Measurements from ENCODE around the gene CELF2. TPM values are rescaled to one million over a fixed set of nuclear protein-coding genes. Genes with fewer than 3 reads are reported as not detected.

CELF2 gene
- total and polyA plus RNA-seq, 9 of the 15 experiments (the other 6 are each of a cell fraction or from before 2014, with no cell fraction given): 4.0 to 20.3 (median 11.1) TPM

- TF ChIP-seq ZBTB33 (CRISPR knock-in tag; IDR thresholded peaks at IDR 0.05) (peak; percentile 75), ZNF717 (CRISPR knock-in tag; IDR thresholded peaks at IDR 0.05) (no peak)
- TF ChIP-seq, protein P1, sequence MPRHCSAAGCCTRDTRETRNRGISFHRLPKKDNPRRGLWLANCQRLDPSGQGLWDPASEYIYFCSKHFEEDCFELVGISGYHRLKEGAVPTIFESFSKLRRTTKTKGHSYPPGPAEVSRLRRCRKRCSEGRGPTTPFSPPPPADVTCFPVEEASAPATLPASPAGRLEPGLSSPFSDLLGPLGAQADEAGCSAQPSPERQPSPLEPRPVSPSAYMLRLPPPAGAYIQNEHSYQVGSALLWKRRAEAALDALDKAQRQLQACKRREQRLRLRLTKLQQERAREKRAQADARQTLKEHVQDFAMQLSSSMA (CRISPR knock-in tag; IDR thresholded peaks at IDR 0.05): no peak
Measured at GRCh38 chr10:11318826-11319598, 301.3 kb downstream of the CELF2 start (continued).

- Histone ChIP-seq H3K27ac (ENCODE audit: extremely low read depth, low read depth, low read length) (no peak overlapping the region), H3K4me1 (replicated peaks in 1 of 2; ENCODE audit: control insufficient read depth in 2 of 2, insufficient read depth in 2 of 2, low read length in 2 of 2) (0 out of 5 replicates have a peak, but pooled peaks cover 0 to 3% of the 10 kb centered on the region in 2 experiments), H3K36me3 (ENCODE audit: control insufficient read depth, insufficient read depth, low read length) (no peaks in the 10 kb centered on the region), H3K9ac (ENCODE audit: insufficient read depth in 1 of 2, low read depth in 2 of 2, low read length in 2 of 2) (no peak overlapping the region), H3K9me3 (replicated peaks; ENCODE audit: control insufficient read depth, insufficient read depth, low read depth, low read length) (no peaks in the 10 kb centered on the region), H3K4me2 (ENCODE audit: insufficient read depth, low read length) (no peak overlapping the region), H3K79me2 (ENCODE audit: control insufficient read depth, insufficient read depth, low read length) (no peaks in the 10 kb centered on the region), H4K20me1 (replicated peaks; ENCODE audit: control insufficient read depth, insufficient read depth, low read length) (no peaks in the 10 kb centered on the region), H2AFZ (ENCODE audit: low read depth, low read length) (no peak overlapping the region), H3K27me3 (ENCODE audit: control insufficient read depth in 2 of 2, insufficient read depth in 2 of 2, low read length in 2 of 2) (no peaks in the 10 kb centered on the region), H3K9me1 (ENCODE audit: control insufficient read depth, insufficient read depth, low read length) (no peaks in the 10 kb centered on the region), H3K4me3 (no peak overlapping the region)
- ChIA-PET POLR2A (no interaction called here), CTCF (ENCODE audit: low intra/inter-chr PET ratio) (no interaction called here)
- no peak for DNase-seq (ENCODE audit: extremely low read depth in 1 of 4, low spot score in 3 of 4)
- no peak for ATAC-seq
- in situ Hi-C loops (cut with MboI): no loop called here
- FAIRE-seq: no peak
- no TSS peak for BruUV-seq (replicated peaks)
- WGBS (ENCODE audit: insufficient coverage, low coverage, missing lambda C conversion rate): 48% methylated on average over 11 of the region's 11 CpGs
- intact Hi-C loops (cut with micrococcal nuclease): no loop called here
- no peak for TF ChIP-seq FOXP1 (CRISPR knock-in tag; IDR thresholded peaks at IDR 0.05)
- TF ChIP-seq, protein P2, sequence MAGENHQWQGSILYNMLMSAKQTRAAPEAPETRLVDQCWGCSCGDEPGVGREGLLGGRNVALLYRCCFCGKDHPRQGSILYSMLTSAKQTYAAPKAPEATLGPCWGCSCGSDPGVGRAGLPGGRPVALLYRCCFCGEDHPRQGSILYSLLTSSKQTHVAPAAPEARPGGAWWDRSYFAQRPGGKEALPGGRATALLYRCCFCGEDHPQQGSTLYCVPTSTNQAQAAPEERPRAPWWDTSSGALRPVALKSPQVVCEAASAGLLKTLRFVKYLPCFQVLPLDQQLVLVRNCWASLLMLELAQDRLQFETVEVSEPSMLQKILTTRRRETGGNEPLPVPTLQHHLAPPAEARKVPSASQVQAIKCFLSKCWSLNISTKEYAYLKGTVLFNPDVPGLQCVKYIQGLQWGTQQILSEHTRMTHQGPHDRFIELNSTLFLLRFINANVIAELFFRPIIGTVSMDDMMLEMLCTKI (IDR thresholded peaks at IDR 0.05; ENCODE audit: partially characterized antibody): no peak
- TF ChIP-seq CHD2 (IDR thresholded peaks at IDR 0.05; ENCODE audit: low read depth, low read length): no peak
Measured at GRCh38 chr10:11319990-11320602, 302.4 kb downstream of the CELF2 start.

Data from K562 (cell line).